HG03558 (cell line): ENCODE measurements around the gene LRP2BP.
A peak's percentile ranks its signal among the peaks of the same experiment; 100 is the strongest.
"Not testable (repeated sequence)": the region's sequence is repeated elsewhere in the genome, so short reads cannot be mapped to it uniquely, and the experiment has no call there.

Source experiments
- ATAC-seq: cut with Tn5 transposase; IDR thresholded peaks from one replicate; pipeline ENCODE4 v1.9.1; 2021; ENCODE audit warnings: moderate number of reproducible peaks; ENCODE audit not compliant: unreplicated experiment; ENCODE audit errors: extremely low read depth

LRP2BP gene

GRCh38 chr4:185363251-185363650 is 32.5 kb downstream of the LRP2BP start:
- ATAC-seq: no peak

- ATAC-seq: not testable (repeated sequence)
Observed at GRCh38 chr4:185362570-185362969, 33.2 kb downstream of the LRP2BP start.

- ATAC-seq: no peak
Observed at GRCh38 chr4:185361872-185362271, 33.9 kb downstream of the LRP2BP start.

GRCh38 chr4:185359767-185360446 is 35.8 kb downstream of the LRP2BP start:
- no peak for ATAC-seq

GRCh38 chr4:185358959-185359358 is 36.8 kb downstream of the LRP2BP start:
- no peak for ATAC-seq

GRCh38 chr4:185358514-185358913 is 37.2 kb downstream of the LRP2BP start:
- ATAC-seq: no peak

GRCh38 chr4:185357733-185358440 is 37.8 kb downstream of the LRP2BP start:
- ATAC-seq: no peak

- ATAC-seq: no peak
Observed at GRCh38 chr4:185357211-185357610, 38.5 kb downstream of the LRP2BP start.

GRCh38 chr4:185352741-185353140 is 43.0 kb downstream of the LRP2BP start:
- no peak for ATAC-seq

- no peak for ATAC-seq
Observed at GRCh38 chr4:185352202-185352601, 43.5 kb downstream of the LRP2BP start.

GRCh38 chr4:185351691-185352090 is 44.0 kb downstream of the LRP2BP start:
- ATAC-seq: no peak

- no peak for ATAC-seq
Observed at GRCh38 chr4:185346975-185347601, 48.6 kb downstream of the LRP2BP start.

- ATAC-seq: no peak
Observed at GRCh38 chr4:185344743-185345538, 50.8 kb downstream of the LRP2BP start.

- no peak for ATAC-seq
Observed at GRCh38 chr4:185343726-185344581, 51.8 kb downstream of the LRP2BP start.

- peak; percentile 44 for ATAC-seq
Observed at GRCh38 chr4:185341841-185342240, 53.9 kb downstream of the LRP2BP start.

GRCh38 chr4:185341377-185341776 is 54.3 kb downstream of the LRP2BP start:
- ATAC-seq: no peak

GRCh38 chr4:185339941-185340340 is 55.8 kb downstream of the LRP2BP start:
- ATAC-seq: no peak

GRCh38 chr4:185335579-185335978 is 60.1 kb downstream of the LRP2BP start:
- ATAC-seq: no peak

GRCh38 chr4:185334326-185334725 is 61.4 kb downstream of the LRP2BP start:
- ATAC-seq: no peak
